A204.1 (cell line): ENCODE data around the gene ASAP2.
"Not testable (repeated sequence)": the region's sequence is repeated elsewhere in the genome, so short reads cannot be mapped to it uniquely, and the experiment has no call there.

Experiments
- FAIRE-seq: peaks from 2 replicates; lab custom pipeline; 2012; peaks lifted over from hg19 to GRCh38; lab: Jason Lieb, UNC

Gene ASAP2

GRCh38 chr2:9256147-9256546, 49.5 kb downstream of the ASAP2 start:
- no peak for FAIRE-seq

- no peak for FAIRE-seq
These were observed 50.0 kb downstream of the ASAP2 start for GRCh38 chr2:9256570-9257043.

GRCh38 chr2:9258501-9258900, 51.9 kb downstream of the ASAP2 start:
- FAIRE-seq, result no peak

GRCh38 chr2:9258953-9259399, 52.4 kb downstream of the ASAP2 start:
- FAIRE-seq, result no peak

- FAIRE-seq, result no peak
These were observed 53.9 kb downstream of the ASAP2 start for GRCh38 chr2:9260464-9260918.

GRCh38 chr2:9261231-9261883, 54.7 kb downstream of the ASAP2 start:
- FAIRE-seq, result no peak

- no peak for FAIRE-seq
These were observed 56.1 kb downstream of the ASAP2 start for GRCh38 chr2:9262671-9263171.

GRCh38 chr2:9263428-9263827, 56.8 kb downstream of the ASAP2 start:
- no peak for FAIRE-seq

GRCh38 chr2:9264301-9264700, 57.7 kb downstream of the ASAP2 start:
- FAIRE-seq, result no peak

- no peak for FAIRE-seq
These were observed 60.1 kb downstream of the ASAP2 start for GRCh38 chr2:9266711-9267110.

GRCh38 chr2:9267286-9267685, 60.7 kb downstream of the ASAP2 start:
- FAIRE-seq, result not testable (repeated sequence)

GRCh38 chr2:9268301-9269080, 61.9 kb downstream of the ASAP2 start:
- FAIRE-seq, result no peak

- no peak for FAIRE-seq
These were observed 62.7 kb downstream of the ASAP2 start for GRCh38 chr2:9269295-9269694.

- no peak for FAIRE-seq
These were observed 63.2 kb downstream of the ASAP2 start for GRCh38 chr2:9269695-9270360.

GRCh38 chr2:9271091-9271490, 64.5 kb downstream of the ASAP2 start:
- no peak for FAIRE-seq

- FAIRE-seq, result no peak
These were observed 65.1 kb downstream of the ASAP2 start for GRCh38 chr2:9271691-9272090.

GRCh38 chr2:9273486-9274130, 67.0 kb downstream of the ASAP2 start:
- no peak for FAIRE-seq

- no peak for FAIRE-seq
These were observed 68.2 kb downstream of the ASAP2 start for GRCh38 chr2:9274701-9275343.

- FAIRE-seq, result no peak
These were observed 68.8 kb downstream of the ASAP2 start for GRCh38 chr2:9275399-9275798.

GRCh38 chr2:9276074-9276473, 69.5 kb downstream of the ASAP2 start:
- no peak for FAIRE-seq

- no peak for FAIRE-seq
These were observed 70.4 kb downstream of the ASAP2 start for GRCh38 chr2:9276901-9277451.
